Activated CD4-positive, alpha-beta T cell treated with anti-CD3 and anti-CD28 coated beads for 24 hours (primary cell): ENCODE results near the gene SCPEP1.

Source experiments
- DNase-seq, 2 donors: peaks; one replicate each; pipeline ENCODE4 v3.0.0-alpha.2; 2020; ENCODE audit warnings: low read depth in 2 of 2

The SCPEP1 gene

GRCh38 chr17:57001541-57001940 lies 23.6 kb downstream of the SCPEP1 start:
- no peak for DNase-seq

GRCh38 chr17:57002904-57003303 lies 25.0 kb downstream of the SCPEP1 start:
- DNase-seq: no peak

DNA sequence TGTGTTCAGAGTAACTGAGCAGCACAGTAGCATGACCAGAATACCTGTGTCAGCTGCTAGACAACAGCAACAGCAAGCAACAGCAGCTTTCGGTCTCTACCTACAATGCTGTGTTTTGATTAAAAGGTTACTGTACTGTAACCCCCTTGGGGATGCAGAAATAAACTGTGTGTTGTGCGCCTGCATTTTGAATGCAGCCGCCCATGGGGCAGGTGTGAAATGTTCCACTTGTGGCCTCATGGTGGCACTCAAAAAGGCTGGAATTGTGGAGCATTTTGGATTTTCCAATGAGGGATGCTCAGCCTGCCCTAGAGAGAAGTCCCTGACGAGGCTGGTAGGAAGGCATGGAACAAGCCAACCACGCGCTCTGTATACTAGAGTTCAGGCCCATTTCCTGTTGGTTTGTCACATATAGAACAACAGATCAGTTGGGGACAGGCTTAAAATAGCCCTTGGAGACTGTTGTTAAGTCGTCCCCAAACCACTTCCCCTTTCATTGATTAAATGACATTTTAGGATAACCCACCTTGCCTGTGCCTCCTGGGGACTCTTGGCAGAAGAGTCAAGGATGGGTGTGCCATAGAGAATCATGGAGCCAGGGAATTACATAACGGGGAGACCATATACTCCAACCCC lies 27.1 kb downstream of the SCPEP1 start:
- DNase-seq: no peak

GRCh38 chr17:57006040-57006439 lies 28.1 kb downstream of the SCPEP1 start:
- DNase-seq: no peak

- DNase-seq: no peak
These were observed 31.0 kb downstream of the SCPEP1 start for GRCh38 chr17:57008958-57009357.

GRCh38 chr17:57009737-57010445 lies 32.0 kb downstream of the SCPEP1 start:
- peak; percentile 18 to 43 for DNase-seq

DNA sequence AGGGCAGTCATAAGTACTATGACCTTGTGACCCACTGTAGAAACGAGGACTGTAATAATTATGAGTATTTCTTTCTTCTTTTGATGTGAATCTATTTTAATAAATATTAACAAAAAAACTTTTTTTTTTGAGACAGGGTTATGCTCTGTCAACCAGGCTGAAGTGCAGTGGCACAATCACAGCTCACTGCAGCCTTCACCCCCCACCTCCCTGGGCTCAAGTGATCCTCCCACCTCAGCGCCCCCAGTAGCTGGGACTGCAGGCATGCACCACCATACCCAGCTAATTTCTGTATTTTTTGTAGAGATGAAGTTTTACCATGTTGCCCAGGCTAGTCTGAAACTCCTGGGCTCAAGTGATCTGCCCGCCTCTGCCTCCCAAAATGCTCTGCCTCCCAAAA lies 32.6 kb downstream of the SCPEP1 start:
- no peak for DNase-seq

DNA sequence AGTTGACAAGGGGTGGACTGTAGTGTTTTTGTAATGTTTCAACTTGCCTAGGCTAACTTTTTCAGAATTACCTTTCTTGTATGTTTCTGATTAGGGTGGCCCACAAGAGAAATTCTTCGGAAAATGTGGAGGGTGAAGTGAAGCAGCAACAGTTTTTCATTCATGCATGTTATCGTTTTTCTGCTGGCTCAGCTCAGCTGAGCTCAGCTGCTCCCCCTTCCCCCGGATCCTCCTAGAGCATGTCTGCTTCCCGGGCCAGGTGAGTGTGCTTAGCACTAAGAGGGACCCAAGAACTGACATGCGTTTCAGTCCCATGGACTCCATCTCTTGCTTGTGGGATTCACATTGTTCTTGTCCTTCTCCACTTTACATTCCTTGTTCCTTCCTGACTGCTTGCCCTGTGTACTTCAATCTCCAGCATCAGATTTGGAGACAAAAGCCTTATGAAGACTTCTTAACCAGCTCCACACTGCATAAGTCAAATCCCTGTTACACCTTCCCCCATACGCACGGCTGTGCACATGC lies 33.6 kb downstream of the SCPEP1 start:
- no peak for DNase-seq

GRCh38 chr17:57016071-57016763 lies 38.3 kb downstream of the SCPEP1 start:
- DNase-seq: no peak

DNA sequence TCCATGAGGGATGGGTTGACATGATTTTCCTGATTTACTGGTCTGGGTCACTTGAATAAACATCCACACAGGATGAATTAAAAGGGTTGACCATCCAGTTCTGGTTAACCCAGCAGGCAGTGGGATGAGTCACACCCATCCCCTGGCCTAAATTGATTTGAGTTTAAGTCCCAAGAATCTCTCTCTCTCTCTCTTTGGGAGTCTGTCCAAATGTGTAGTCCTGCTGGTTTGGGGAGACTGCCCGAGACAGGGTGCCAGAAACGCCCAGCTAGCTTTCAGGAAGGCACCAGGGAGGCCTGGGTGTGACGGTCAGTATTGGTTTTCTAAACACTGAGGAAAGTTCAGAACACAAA lies 38.8 kb downstream of the SCPEP1 start:
- DNase-seq: no peak

DNA sequence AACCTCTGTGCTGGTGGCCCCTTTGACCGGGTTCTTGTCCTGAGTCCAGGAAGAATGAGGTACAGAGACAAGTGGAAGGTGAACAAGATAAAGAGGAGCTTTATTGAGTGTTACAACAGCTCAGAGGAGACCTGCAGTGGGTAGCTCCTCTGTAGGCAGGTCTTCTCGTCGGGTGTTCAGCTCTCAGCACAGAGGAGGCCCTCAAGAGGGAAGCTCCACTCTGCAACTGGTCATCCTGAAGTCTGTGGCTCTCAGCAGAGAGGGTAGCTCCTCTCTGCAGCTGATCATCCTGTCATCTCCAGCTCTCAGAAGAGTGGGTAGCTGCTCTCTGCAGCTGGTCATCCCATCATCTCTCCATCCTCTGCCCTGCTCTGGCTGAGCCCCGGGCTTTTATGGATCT lies 39.7 kb downstream of the SCPEP1 start:
- no peak for DNase-seq

DNA sequence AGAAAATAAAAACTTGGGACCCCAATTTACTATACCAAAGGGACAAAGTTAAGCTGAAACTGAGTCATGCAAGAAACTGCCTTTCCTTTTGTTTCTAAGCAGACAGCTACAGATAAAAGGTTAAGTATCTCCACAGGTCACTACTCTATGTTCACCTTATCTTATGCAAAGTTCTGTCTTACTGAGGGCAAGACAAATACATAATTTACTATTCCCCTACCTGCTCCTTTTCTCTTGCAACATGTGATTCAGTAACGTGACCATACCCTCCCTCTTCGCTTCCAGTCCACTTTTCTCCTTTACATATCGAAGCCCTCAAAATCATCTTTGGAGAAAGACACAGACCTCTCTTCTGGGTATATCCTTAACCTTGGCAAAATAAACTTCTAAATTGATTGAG lies 42.3 kb downstream of the SCPEP1 start:
- DNase-seq: no peak

DNA sequence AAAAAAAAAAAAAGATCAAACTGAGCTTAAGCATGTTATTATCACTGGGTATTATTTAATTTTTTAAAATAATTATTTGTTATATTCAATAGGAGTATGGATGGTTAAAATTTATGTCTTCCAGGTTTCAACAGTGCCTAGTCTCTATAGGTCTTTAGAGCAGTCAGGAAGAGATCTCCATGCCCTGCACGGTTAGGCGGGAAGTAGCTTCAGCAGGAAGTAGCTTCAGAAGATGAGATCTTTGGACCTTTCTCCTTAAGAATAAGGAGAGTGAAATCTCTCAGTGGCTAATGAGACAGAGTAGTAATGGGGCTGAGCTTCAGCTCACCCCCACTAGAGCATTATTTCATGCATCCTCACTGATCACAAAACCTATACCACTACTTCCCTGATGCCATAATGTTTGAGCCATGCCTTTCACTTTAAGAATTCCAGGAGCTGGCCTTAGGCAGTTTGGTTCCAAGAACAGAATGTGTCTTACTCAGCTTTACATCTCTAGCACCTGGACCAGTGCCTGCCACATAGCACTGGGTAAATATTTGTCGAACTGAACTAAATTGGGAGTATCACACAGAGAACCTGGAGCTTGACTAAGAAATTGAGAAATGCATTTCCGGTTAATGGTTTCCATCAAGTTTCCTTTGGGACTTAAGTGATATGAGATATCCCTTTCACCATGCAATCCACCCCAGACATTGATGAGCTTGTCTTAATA lies 43.5 kb downstream of the SCPEP1 start:
- DNase-seq: no peak

- DNase-seq: no peak
These were observed 47.9 kb downstream of the SCPEP1 start for GRCh38 chr17:57025876-57026275.

DNA sequence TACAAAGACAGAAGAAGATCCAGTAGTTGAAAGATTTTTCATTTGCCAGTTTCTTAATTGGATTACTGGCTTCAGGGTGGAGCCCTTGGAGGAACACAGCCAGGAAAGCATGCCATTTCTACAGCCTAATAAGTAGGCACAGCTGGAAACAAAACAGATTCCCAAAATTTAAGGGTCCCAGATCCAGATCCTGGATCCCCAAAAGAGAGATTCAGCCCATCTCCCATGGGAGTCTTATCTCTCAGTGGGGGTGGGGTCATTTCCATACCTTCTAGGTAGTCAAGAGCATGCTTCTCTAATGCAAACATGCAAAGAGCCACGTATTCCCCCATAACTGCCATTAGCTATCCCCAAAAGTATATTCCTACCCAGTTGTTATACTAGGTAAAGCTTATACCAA lies 49.9 kb downstream of the SCPEP1 start:
- DNase-seq: no peak

DNA sequence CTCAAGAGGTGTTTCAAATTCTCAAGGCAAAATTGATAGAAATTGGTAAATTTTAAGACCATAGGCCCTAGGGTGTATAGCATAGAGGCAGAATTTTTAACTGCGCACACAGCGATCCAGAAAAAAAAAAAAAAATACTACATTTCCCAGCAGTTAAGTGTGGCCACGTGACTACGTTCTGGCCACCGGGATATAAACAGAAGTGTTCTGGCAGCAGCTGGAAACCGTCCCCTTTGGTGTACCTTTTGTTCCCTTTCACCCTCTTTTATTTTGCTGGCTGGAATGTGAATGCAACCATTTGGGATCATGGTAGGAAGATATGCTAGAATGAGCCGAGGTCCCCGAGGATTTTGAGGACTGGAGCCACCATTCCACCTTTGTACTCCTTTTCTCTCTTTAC lies 54.4 kb downstream of the SCPEP1 start:
- no peak for DNase-seq

DNA sequence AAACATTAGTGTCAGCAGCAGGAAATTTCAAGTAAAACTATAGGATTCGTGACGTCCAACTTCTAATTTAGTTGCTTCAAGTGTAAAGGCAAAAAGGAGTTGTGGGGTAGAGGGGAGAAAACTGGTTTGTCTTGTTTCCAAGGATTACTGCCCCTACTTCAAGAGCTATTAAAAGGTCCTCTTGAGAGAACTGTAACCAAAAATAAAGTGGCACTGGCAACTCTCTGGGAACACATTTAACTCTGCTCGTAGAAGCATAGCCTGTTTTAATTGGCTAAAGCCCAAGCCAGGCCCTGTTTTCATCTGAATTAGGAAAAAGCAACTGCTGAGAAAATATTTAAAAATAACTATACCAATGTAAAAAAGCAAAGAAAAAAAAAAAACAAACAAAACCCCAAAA lies 55.4 kb downstream of the SCPEP1 start:
- DNase-seq: no peak

DNA sequence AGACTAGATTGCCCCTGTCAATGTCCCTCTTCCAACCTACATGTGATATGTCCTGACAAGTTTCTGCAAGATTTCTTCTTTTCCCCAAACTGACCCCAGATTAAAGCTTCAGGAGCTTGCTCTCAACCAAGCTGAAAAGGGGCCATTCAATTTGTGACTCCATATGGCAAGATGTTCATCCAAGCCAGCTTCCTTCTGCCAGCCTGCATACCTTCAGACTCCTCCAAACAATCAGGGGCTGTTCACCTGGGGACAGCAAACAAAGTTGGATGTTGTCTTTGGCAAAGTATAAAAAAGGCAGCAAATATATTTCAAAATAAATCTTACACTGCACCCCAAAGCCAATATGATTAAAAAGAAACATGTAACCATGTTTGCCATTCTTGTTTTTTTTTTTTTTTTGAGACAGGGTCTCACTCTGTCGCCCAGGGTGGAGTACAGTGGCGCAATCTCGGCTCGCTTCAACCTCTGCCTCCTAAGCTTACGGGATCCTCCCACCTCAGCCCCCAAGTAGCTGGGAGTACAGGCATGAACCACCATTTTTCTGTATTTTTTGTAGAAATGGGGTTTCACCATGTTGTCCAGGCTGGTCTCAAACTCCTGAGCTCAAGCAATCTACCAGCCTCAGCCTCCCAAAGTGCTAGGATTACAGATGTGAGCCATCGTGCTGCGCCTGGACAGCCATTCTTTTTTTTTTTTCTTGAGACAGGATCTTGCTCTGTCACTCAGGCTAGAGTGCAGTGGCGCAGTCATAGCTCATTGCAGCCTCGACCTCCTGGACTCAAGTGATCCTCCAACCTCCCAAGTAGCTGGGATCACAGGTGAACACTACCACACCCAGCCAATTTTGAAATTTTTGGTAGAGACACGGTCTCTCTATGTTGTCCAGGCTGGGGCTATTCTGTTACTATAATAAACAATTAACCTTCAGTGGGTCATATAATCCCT lies 57.1 kb downstream of the SCPEP1 start:
- no peak for DNase-seq

- DNase-seq: no peak
These were observed 58.1 kb downstream of the SCPEP1 start for GRCh38 chr17:57035971-57036481.

DNA sequence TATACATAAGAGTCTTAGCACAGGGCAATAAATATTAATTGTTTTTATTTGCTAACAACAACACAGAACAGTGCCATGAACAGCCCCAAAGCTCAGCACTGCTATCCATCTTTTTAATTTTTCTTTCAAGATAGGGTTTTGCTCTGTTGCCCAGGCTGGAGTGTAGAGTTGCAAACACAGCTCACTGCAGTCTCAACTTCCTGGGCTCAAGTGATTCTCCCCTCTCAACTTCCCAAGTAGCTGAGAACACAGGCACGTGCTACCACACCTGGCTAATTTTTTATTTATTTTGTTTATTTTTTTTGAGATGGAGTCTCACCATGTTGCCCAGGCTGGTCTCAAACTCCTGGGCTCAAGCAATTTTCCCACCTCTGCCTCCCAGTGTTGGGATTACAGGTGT lies 59.5 kb downstream of the SCPEP1 start:
- DNase-seq: no peak

- no peak for DNase-seq
These were observed 60.6 kb downstream of the SCPEP1 start for GRCh38 chr17:57038486-57038885.
